ENCODE measurements around the gene RNF220.

RNF220 gene

GRCh38 chr1:44576456-44577150 lies 171.5 kb downstream of the RNF220 start:
- FAIRE-seq: no peak
- DNase-seq (ENCODE audit: low spot score): no peak

DNA sequence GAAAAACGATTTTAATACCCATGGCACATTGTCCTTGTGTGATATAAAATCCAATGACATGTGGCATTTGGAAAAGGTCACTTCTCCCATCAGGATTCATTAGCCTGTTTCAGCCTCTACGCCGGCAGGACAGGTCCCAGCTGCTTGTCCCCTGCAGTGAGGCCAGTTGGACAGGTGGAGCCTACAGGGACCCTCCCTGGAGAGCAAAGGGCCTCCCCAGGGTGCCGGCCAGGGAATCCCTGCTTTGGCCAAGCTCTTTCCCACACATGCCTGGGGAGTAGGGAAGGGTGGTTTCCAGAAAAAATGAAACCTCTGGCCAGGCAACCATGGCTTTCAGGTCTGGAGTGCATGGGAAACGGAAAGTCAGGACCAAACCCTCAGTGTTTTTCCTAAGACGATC lies 176.2 kb downstream of the RNF220 start:
- FAIRE-seq (no peak), DNase-seq (ENCODE audit: low spot score) (no peak)

- no peak for DNase-seq (ENCODE audit: low spot score)
- no peak for FAIRE-seq
Measured at GRCh38 chr1:44584167-44584566, 179.1 kb downstream of the RNF220 start.

DNA sequence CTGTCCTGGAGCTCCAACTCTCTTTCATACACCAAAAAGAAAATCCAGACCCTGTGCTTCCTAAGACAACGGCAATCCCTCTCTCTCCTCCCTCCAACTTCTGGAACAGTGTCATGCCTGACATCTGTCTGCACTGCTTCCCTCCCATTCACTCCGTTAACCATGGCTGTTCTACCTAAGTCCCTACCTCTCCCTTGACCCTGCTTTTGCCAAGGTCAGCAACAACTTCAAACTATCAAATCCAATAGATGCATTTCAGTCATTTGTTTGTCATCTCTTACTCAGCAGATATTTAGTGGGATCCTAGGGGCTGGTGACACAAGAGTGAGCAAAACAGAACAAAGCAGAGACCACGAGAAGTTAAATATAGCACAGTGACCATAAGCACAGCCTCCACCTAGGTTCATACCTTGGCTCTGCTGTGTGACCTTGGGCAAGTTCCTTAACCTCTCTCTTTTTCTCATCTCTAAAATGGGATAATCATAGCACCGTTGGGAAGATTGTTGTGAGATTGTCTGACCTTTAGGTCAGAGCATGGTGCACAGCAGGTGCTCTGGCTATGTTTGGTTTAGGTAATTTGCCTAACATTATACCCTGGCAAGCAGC lies 180.4 kb downstream of the RNF220 start:
- FAIRE-seq: no peak
- peak; percentile 8 for DNase-seq (ENCODE audit: low spot score)

- FAIRE-seq: peak; percentile 68
- peak; percentile 53 for DNase-seq (ENCODE audit: low spot score)
Measured at GRCh38 chr1:44587796-44588460, 182.9 kb downstream of the RNF220 start.

- DNase-seq (ENCODE audit: low spot score) (no peak), FAIRE-seq (no peak)
Measured at GRCh38 chr1:44588551-44589210, 183.6 kb downstream of the RNF220 start.

DNA sequence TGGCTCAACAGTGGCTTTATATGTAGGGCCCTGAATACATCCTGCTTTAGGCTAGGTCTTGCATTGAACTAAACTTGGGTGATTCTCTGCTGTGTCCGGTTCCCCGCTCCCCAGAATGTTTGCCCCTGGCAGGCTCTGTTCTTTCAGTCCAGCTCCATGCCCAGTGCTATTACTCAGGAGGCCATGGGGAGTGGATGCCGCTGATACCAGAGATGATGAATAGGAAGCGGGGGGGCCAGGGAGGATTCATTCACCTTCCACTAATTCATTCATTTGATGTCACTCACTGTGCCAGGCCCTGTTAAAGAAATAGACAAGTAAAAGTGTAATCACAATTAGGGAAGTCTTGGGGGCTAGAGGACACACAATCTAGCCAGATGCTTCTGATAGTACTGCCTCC lies 185.4 kb downstream of the RNF220 start:
- DNase-seq (ENCODE audit: low spot score): no peak

GRCh38 chr1:44591381-44591780 lies 186.3 kb downstream of the RNF220 start:
- FAIRE-seq: no peak
- no peak for DNase-seq (ENCODE audit: low spot score)

More for the DNA sequence above, 185.4 kb downstream of the RNF220 start:
- FAIRE-seq: no peak

DNA sequence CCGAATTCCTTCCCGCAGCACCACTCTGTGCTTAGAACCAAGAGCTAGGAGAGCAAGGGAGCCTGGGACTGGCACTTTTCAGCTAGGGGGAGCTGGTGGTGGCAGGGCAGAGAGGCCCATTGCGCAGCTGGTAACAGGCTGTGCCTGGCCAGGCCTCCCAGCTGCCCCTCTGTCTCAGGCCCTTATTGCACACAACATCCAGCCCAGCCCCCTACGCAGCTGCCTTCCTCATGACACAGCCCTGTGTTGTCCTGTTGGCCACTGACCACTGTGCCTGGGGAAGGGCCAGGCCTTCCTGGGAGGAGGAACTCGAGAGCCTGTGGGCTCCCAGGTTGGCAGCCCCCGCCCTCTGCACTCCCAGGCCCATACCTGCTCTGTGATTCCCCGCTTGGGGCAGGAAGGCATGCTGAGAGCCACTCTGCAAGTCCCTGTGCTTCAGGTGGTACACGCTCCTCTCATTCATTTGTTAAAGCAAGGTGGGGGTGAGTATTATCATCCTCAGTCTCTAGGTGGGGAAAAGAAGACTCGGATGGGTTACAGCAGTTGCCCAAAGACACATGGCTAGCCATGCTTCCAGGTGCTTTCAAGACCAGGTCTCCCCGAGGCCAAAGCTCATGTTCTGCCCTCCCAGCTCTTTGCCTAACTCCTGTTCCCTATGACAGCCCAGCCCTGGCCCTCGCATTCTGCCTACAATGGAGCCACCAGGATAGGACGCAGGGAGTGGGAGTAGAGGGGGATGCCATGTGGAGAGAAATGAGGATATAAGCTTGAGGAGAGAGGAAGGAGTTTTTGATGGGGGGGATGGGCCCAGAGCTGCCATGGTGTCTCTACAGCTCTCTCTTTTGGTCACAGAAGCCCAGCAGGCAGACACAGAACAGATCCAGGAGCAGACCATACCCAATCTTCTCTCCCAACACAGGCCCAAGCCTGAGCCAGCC lies 187.4 kb downstream of the RNF220 start:
- no peak for FAIRE-seq
- DNase-seq (ENCODE audit: low spot score): no peak

- FAIRE-seq: no peak
- DNase-seq (ENCODE audit: low spot score): no peak
Measured at GRCh38 chr1:44594353-44594752, 189.3 kb downstream of the RNF220 start.

GRCh38 chr1:44594871-44595735 lies 190.0 kb downstream of the RNF220 start:
- DNase-seq (ENCODE audit: low spot score): peak; percentile 33
- FAIRE-seq: no peak

DNA sequence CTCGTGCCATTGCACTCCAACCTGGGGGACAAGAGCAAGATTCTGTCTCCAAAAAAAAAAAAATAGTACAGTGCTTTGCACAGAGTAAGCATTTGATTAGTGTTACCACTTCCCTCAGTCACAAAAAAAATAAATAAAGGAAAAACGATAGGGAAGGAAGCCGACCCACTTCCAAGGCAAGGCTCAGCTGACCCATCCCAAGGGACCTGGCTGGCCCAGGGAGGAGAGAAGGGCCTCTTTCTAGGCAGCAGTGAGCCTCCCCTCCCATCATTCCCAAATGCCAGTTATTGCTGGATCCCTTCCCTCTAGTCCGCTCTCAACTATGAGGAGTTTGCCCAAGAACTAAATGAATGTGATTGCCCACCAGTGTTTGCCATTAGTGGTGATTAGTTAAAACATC lies 191.5 kb downstream of the RNF220 start:
- DNase-seq (ENCODE audit: low spot score) (no peak), FAIRE-seq (no peak)

DNA sequence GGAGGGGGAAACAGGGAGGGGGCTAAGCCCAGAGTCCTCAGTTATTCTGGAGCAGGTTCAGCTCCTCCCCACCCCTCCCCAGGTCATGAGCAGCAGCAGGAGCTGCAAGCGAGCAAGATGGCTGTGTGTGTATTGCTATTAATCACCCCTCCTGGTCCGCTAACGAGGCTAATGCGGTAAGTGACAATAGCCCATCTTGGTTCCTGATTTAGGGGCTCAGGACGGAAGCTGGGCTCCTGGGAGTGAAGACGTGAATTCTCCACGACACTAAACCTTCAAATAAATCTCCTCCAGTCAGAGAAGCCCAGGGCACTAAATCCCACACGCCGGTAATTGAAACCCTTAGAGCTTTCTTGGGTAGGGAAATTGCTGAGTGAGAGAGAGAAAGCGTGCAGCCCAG lies 193.1 kb downstream of the RNF220 start:
- FAIRE-seq (no peak), DNase-seq (ENCODE audit: low spot score) (no peak)

- FAIRE-seq (no peak), DNase-seq (ENCODE audit: low spot score) (no peak)
Measured at GRCh38 chr1:44602634-44603628, 197.9 kb downstream of the RNF220 start.

GRCh38 chr1:44603718-44604117 lies 198.7 kb downstream of the RNF220 start:
- FAIRE-seq (no peak), DNase-seq (ENCODE audit: low spot score) (no peak)

DNA sequence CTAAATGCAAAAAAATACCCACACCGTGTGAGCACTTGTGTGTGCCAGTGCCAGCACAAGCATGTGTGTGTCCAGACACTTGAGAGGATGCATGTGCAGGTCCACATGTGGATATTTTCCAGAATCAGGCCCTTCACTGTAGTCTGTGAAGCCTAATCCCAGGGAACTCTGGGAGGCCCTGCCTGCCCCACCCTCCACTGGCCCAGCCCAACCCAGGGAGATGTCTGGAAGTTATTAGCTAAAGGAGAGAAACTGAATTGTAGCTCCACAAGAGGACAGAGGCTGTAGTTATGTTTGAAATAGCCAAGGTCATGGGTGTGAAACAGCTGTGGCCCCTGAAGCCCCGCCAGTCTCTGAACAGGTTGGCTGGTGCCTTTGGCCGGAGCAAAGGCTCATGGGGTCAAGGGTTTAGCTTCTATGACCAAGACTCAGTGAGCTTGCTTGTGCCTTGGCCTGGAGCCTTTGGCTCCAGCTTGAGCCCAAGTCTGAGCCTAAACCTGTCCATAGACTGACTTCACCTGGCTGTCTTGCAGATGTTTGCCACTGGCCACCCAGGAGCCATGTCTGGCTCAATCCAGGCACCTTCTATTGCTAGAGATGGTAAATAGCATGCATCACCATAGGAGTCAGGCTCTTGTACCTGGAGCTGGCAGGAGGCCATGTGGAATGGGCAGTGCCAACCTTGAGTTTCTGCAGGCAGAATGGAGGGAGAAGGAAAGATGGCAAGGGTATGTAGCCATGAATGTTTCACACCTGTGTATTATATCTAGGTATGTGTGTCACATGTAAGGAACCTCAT lies 199.3 kb downstream of the RNF220 start:
- no peak for FAIRE-seq
- DNase-seq (ENCODE audit: low spot score): no peak

- FAIRE-seq: no peak
- DNase-seq (ENCODE audit: low spot score): no peak
Measured at GRCh38 chr1:44605914-44606615, 201.0 kb downstream of the RNF220 start.

All from RCC 7860 (cell line).